GM12872 (cell line): ENCODE data around the gene IL1RL1.

ENCODE experiments used
- CTCF ChIP-seq: IDR thresholded peaks from 3 replicates; pipeline ENCODE4 v1.5.1; 2011; ENCODE audit warnings: low read depth, mild to moderate bottlenecking, low read length, moderate library complexity; ENCODE audit not compliant: insufficient read depth

The IL1RL1 gene

GRCh38 chr2:102385522-102385921, 74.2 kb downstream of the IL1RL1 start:
- TF ChIP-seq CTCF: no peak

GRCh38 chr2:102386004-102386403, 74.6 kb downstream of the IL1RL1 start:
- no peak for TF ChIP-seq CTCF

- no peak for TF ChIP-seq CTCF
Measured at GRCh38 chr2:102386867-102387541, 75.6 kb downstream of the IL1RL1 start.

GRCh38 chr2:102387763-102388546, 76.6 kb downstream of the IL1RL1 start:
- no peak for TF ChIP-seq CTCF

- TF ChIP-seq CTCF: no peak
Measured at GRCh38 chr2:102391565-102391964, 80.2 kb downstream of the IL1RL1 start.

- no peak for TF ChIP-seq CTCF
Measured at GRCh38 chr2:102392096-102392495, 80.7 kb downstream of the IL1RL1 start.

- no peak for TF ChIP-seq CTCF
Measured at GRCh38 chr2:102392942-102393341, 81.6 kb downstream of the IL1RL1 start.
